ENCODE data around the gene KRTAP3-1.
"Not testable (repeated sequence)": the region's sequence is repeated elsewhere in the genome, so short reads cannot be mapped to it uniquely, and the experiment has no call there.

KRTAP3-1 gene

DNA sequence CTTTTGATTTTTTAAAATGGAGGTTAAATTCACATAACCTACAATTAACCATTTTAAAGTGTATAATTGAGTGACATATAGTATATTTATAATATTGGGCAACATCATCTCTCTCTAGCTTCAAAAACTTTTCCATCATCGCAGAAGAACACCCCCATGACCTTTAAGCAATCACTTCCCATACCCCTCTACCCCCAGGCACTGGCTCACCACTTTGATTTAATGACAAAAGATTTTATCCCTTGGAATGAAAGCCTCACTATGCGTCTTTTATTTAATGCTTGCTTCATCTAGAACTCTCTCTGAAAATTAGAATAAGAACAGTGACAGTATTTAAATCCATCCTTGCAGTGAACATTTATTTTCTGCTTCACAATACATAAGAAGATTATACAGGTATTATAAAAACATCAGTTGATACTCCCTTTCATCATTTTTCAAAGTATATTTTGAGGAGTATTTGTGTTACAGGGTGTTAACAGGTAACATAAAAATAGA is 29.0 kb upstream of the KRTAP3-1 start:
- Histone ChIP-seq H3K36me3 (ENCODE audit: control insufficient read depth, insufficient read depth, low read length) (no peaks in the 10 kb centered on the region), H3K9ac (ENCODE audit: low read length) (no peak overlapping the region), H3K27me3 (ENCODE audit: control insufficient read depth, insufficient read depth, low read length) (no peaks in the 10 kb centered on the region), H3K4me1 (ENCODE audit: control insufficient read depth, insufficient read depth, low read length) (peaks cover 23% of the 10 kb centered on the region; the same call in 1 of the 2 replicates), H3K9me3 (ENCODE audit: control insufficient read depth, insufficient read depth, low read depth, low read length) (no peaks in the 10 kb centered on the region), H3K4me3 (ENCODE audit: low read depth, low read length) (no peak overlapping the region), H3K27ac (ENCODE audit: low read depth, low read length) (no peak overlapping the region)

DNA sequence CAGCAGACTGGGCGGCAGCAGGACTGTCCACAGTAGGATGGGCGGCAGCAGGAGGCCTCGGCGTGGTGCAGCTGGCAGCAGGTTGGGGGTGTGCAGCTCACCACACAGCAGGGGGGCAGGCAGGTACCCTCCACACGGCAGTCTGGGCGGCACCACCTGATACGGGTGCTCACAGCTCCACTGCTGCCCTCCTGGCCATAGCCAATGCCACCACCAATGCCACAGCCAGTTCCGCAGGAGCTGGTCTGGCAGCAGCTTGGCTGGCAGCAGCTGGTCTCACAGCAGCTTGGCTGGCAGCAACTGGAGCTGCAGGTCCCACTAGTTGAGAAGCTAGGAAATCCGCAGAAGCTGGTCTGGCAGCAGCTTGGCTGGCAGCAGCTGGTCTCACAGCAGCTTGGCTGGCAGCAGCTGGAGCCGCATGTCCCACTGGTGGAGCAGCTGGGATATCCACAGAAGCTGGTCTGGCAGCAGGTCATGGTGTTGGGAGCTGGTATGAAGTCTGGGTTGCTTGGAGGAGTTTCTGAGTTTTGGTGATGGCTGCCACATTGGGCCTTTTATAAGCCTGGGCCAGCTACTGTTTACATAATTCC is 25.5 kb upstream of the KRTAP3-1 start, which contains the start of gene KRTAP1-3:
Gene KRTAP1-3, minus strand, starts transcription at position 529 of the 590 bp plus-strand sequence. Its CDS starts 53 bp downstream, at position 476.
- H3K36me3 ChIP-seq (ENCODE audit: control insufficient read depth, insufficient read depth, low read length); H3K27me3 ChIP-seq (ENCODE audit: control insufficient read depth, insufficient read depth, low read length); H3K9me3 ChIP-seq (ENCODE audit: control insufficient read depth, insufficient read depth, low read depth, low read length); H3K4me3 ChIP-seq (ENCODE audit: low read depth, low read length); H3K9ac ChIP-seq (ENCODE audit: low read length); H3K27ac ChIP-seq (ENCODE audit: low read depth, low read length): not testable (repeated sequence)
- H3K4me1 ChIP-seq (ENCODE audit: control insufficient read depth, insufficient read depth, low read length): peaks cover 23% of the 10 kb centered on the region; the same call in 1 of the 2 replicates

- H3K9me3 ChIP-seq (ENCODE audit: control insufficient read depth, insufficient read depth, low read depth, low read length): no peaks in the 10 kb centered on the region
- no peaks in the 10 kb centered on the region for H3K36me3 ChIP-seq (ENCODE audit: control insufficient read depth, insufficient read depth, low read length)
- H3K4me1 ChIP-seq (ENCODE audit: control insufficient read depth, insufficient read depth, low read length): no peaks in the 10 kb centered on the region
- H3K27ac ChIP-seq (ENCODE audit: low read depth, low read length): no peak within 1 kb of the TSS
- H3K9ac ChIP-seq (ENCODE audit: low read length): no peak within 1 kb of the TSS
- no peaks in the 10 kb centered on the region for H3K27me3 ChIP-seq (ENCODE audit: control insufficient read depth, insufficient read depth, low read length)
- no peak within 1 kb of the TSS for H3K4me3 ChIP-seq (ENCODE audit: low read depth, low read length)
Observed at GRCh38 chr17:41029633-41030245, 20.8 kb upstream of the KRTAP3-1 start, which contains the start of gene KRTAP1-4. TSS of gene KRTAP1-4 (minus strand) at chr17:41030195. CDS start at chr17:41030078, 117 bp downstream.

- Histone ChIP-seq H3K4me3 (ENCODE audit: low read depth, low read length) (no peak within 1 kb of the TSS), H3K9ac (ENCODE audit: low read length) (no peak within 1 kb of the TSS), H3K36me3 (ENCODE audit: control insufficient read depth, insufficient read depth, low read length) (no peaks in the 10 kb centered on the region), H3K9me3 (ENCODE audit: control insufficient read depth, insufficient read depth, low read depth, low read length) (no peaks in the 10 kb centered on the region), H3K27me3 (ENCODE audit: control insufficient read depth, insufficient read depth, low read length) (no peaks in the 10 kb centered on the region), H3K4me1 (ENCODE audit: control insufficient read depth, insufficient read depth, low read length) (no peaks in the 10 kb centered on the region), H3K27ac (ENCODE audit: low read depth, low read length) (no peak within 1 kb of the TSS)
Observed at GRCh38 chr17:41026715-41027471, 18.0 kb upstream of the KRTAP3-1 start, which contains the start of gene KRTAP1-5. TSS of gene KRTAP1-5 (minus strand) at chr17:41027208. CDS start at chr17:41027155, 53 bp downstream.

DNA sequence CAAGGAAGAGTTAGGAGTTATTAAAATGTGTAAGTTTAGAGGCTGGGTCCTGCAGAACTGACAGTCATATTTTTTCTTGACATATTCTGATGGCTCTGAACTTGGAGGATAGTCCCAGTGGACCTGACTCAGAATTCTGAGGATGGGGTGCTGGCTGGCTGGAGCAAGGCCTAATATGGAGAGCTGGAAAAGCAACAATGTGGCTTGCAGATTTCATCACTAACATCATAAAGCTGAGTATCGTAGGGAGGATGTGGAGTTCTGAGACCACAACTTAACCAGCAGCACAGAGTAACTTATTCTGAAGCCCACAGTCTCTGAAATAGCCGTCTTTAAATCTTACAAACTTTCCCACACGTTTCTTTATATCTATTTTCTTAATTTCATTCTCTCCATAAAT is 15.8 kb upstream of the KRTAP3-1 start:
- H3K27ac ChIP-seq (ENCODE audit: low read depth, low read length): no peak overlapping the region
- no peaks in the 10 kb centered on the region for H3K4me1 ChIP-seq (ENCODE audit: control insufficient read depth, insufficient read depth, low read length)
- no peak overlapping the region for H3K9ac ChIP-seq (ENCODE audit: low read length)
- no peaks in the 10 kb centered on the region for H3K36me3 ChIP-seq (ENCODE audit: control insufficient read depth, insufficient read depth, low read length)
- H3K9me3 ChIP-seq (ENCODE audit: control insufficient read depth, insufficient read depth, low read depth, low read length): no peaks in the 10 kb centered on the region
- no peak overlapping the region for H3K4me3 ChIP-seq (ENCODE audit: low read depth, low read length)
- no peaks in the 10 kb centered on the region for H3K27me3 ChIP-seq (ENCODE audit: control insufficient read depth, insufficient read depth, low read length)

DNA sequence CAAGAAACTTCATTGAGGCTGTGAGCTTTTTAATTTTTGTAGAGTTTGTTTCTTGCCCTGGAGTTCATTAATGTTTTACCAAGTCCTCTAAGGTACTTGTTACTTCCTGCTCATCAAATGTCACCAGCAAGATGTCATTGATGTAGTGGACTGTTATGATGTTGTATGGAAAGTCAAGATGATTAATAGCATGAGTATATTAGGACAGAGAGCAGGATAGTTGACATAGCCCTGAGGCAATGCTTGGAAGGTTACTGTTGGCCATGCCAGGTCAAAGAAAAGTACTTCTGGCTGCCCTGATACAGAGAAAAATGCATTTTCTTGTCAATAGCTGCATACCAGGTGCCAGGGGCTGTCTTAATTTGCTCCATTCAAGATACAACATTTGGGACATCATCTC is 11.4 kb upstream of the KRTAP3-1 start:
- Histone ChIP-seq H3K27ac (ENCODE audit: low read depth, low read length) (no peak overlapping the region), H3K4me1 (ENCODE audit: control insufficient read depth, insufficient read depth, low read length) (no peaks in the 10 kb centered on the region), H3K27me3 (ENCODE audit: control insufficient read depth, insufficient read depth, low read length) (no peaks in the 10 kb centered on the region), H3K9me3 (ENCODE audit: control insufficient read depth, insufficient read depth, low read depth, low read length) (no peaks in the 10 kb centered on the region), H3K36me3 (ENCODE audit: control insufficient read depth, insufficient read depth, low read length) (no peaks in the 10 kb centered on the region), H3K9ac (ENCODE audit: low read length) (no peak overlapping the region), H3K4me3 (ENCODE audit: low read depth, low read length) (no peak overlapping the region)

DNA sequence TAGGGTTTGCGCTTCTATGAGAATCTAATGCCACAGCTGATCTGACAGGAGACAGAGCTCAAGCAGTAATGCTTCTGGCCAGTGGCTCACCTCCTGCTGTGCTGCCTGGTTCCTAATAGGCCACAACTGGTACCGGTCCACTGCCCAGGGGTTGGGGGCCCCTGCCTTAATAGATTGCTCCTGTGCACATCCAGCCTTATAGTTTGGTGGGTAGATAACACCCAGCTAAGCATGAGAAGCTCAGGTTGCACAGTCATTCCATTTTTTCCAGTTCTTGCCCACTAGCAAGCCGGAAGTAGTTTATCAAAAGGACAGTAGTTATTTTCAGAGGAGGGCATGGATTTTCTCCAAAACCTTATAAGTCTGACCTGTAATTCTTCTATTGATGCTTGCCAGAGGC is 10.5 kb upstream of the KRTAP3-1 start:
- no peaks in the 10 kb centered on the region for H3K9me3 ChIP-seq (ENCODE audit: control insufficient read depth, insufficient read depth, low read depth, low read length)
- no peak overlapping the region for H3K27ac ChIP-seq (ENCODE audit: low read depth, low read length)
- H3K36me3 ChIP-seq (ENCODE audit: control insufficient read depth, insufficient read depth, low read length): no peaks in the 10 kb centered on the region
- no peak overlapping the region for H3K4me3 ChIP-seq (ENCODE audit: low read depth, low read length)
- no peak overlapping the region for H3K9ac ChIP-seq (ENCODE audit: low read length)
- H3K27me3 ChIP-seq (ENCODE audit: control insufficient read depth, insufficient read depth, low read length): no peaks in the 10 kb centered on the region
- no peaks in the 10 kb centered on the region for H3K4me1 ChIP-seq (ENCODE audit: control insufficient read depth, insufficient read depth, low read length)

DNA sequence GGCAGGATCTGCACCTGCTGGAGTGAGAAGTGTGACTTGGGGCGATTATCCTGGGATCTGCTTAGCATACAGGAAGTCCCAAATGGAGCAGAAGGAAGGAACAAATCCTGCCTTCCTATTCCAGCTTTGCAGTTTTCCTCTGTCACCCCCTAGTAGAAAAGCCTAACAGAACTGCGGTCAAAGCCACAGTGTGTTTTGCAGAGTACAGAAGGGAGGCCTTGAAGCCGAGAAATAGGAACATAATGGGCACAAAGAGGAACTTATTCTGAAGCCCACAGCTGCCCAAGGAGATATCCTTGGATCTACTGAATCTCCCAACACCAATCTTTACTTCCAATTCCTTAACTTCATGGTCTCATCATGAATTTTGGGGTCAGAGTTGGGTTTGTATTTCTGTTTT is 9.6 kb upstream of the KRTAP3-1 start:
- H3K27ac ChIP-seq (ENCODE audit: low read depth, low read length): no peak overlapping the region
- H3K27me3 ChIP-seq (ENCODE audit: control insufficient read depth, insufficient read depth, low read length): no peaks in the 10 kb centered on the region
- H3K36me3 ChIP-seq (ENCODE audit: control insufficient read depth, insufficient read depth, low read length): no peaks in the 10 kb centered on the region
- no peaks in the 10 kb centered on the region for H3K9me3 ChIP-seq (ENCODE audit: control insufficient read depth, insufficient read depth, low read depth, low read length)
- no peak overlapping the region for H3K9ac ChIP-seq (ENCODE audit: low read length)
- H3K4me3 ChIP-seq (ENCODE audit: low read depth, low read length): no peak overlapping the region
- no peaks in the 10 kb centered on the region for H3K4me1 ChIP-seq (ENCODE audit: control insufficient read depth, insufficient read depth, low read length)

- Histone ChIP-seq H3K4me1 (ENCODE audit: control insufficient read depth, insufficient read depth, low read length) (no peaks in the 10 kb centered on the region), H3K27me3 (ENCODE audit: control insufficient read depth, insufficient read depth, low read length) (no peaks in the 10 kb centered on the region), H3K36me3 (ENCODE audit: control insufficient read depth, insufficient read depth, low read length) (no peaks in the 10 kb centered on the region), H3K9me3 (ENCODE audit: control insufficient read depth, insufficient read depth, low read depth, low read length) (no peaks in the 10 kb centered on the region), H3K9ac (ENCODE audit: low read length) (no peak overlapping the region), H3K27ac (ENCODE audit: low read depth, low read length) (no peak overlapping the region), H3K4me3 (ENCODE audit: low read depth, low read length) (no peak overlapping the region)
Observed at GRCh38 chr17:41016578-41017215, 7.8 kb upstream of the KRTAP3-1 start.

GRCh38 chr17:41015454-41015853 is 6.5 kb upstream of the KRTAP3-1 start:
- no peak overlapping the region for H3K9ac ChIP-seq (ENCODE audit: low read length)
- H3K27me3 ChIP-seq (ENCODE audit: control insufficient read depth, insufficient read depth, low read length): no peaks in the 10 kb centered on the region
- no peaks in the 10 kb centered on the region for H3K36me3 ChIP-seq (ENCODE audit: control insufficient read depth, insufficient read depth, low read length)
- no peak overlapping the region for H3K4me3 ChIP-seq (ENCODE audit: low read depth, low read length)
- no peaks in the 10 kb centered on the region for H3K4me1 ChIP-seq (ENCODE audit: control insufficient read depth, insufficient read depth, low read length)
- H3K9me3 ChIP-seq (ENCODE audit: control insufficient read depth, insufficient read depth, low read depth, low read length): no peaks in the 10 kb centered on the region
- H3K27ac ChIP-seq (ENCODE audit: low read depth, low read length): no peak overlapping the region
